Mucosa of descending colon (tissue), 3 donors: ENCODE measurements around the gene SLC35F6. TPM values are rescaled to one million over a fixed set of nuclear protein-coding genes. Genes with fewer than 3 reads are reported as not detected.
A peak's percentile ranks its signal among the peaks of the same experiment; 100 is the strongest.

Experiments
- ATAC-seq: fragments of 200-7000 bp; cut with Tn5 transposase; one replicate; pipeline ENCODE4 v1.9.1; 2020; ENCODE audit warnings: mild to moderate bottlenecking, moderate library complexity
- DNase-seq, 3 donors: peaks; one replicate each; pipeline ENCODE4 v3.0.0-alpha.2; 2020
- H3K36me3 ChIP-seq: fragments of 200-600 bp; one replicate; pipeline ENCODE4 v1.8.0; 2021; ENCODE audit warnings: low read depth, mild to moderate bottlenecking
- H3K4me1 ChIP-seq: fragments of 200-600 bp; one replicate; pipeline ENCODE4 v1.8.0; 2021; ENCODE audit warnings: low read depth, mild to moderate bottlenecking
- H3K4me3 ChIP-seq: fragments of 200-600 bp; one replicate; pipeline ENCODE4 v1.8.0; 2021; ENCODE audit warnings: mild to moderate bottlenecking
- H3K9me3 ChIP-seq: fragments of 200-600 bp; one replicate; pipeline ENCODE4 v1.8.0; 2021; ENCODE audit warnings: mild to moderate bottlenecking
- intact Hi-C, 2 donors: fragments of 100-400 bp; cut with DNase I in 1 of 2; cut with micrococcal nuclease in 1 of 2; formaldehyde crosslinking; loops; one replicate each; pipeline versions ENCODE4 v1.11.0 to v1.11.1; 2022; cut with DNase I, micrococcal nuclease
- total RNA-seq, 3 donors: library from RNA; stranded (reverse); fragmentation: NEBNext Ultra II Directional in 2 of 3; extraction: Animal tissue kit (Norgen Biotek cat#: 25700) in 2 of 3; gene quantifications; one replicate each; pipeline versions ENCODE4 v1.2.1 to v1.2.4, GENCODE V29; 2021 to 2023
- TF ChIP-seq, protein P1 (sequence below): fragments of 200-600 bp; IDR thresholded peaks from one replicate; pipeline ENCODE4 v1.8.0; 2022; ENCODE audit warnings: antibody characterized with exemption, mild to moderate bottlenecking
- donor health status: DM: no; HTN: no; CAD: no; lungs with moderate emphysema.
- donor health status: DM: no; HTN: no; CAD: no.
- donor health status: DM: no; HTN: yes; CAD: no.

Gene SLC35F6
- total RNA-seq, 3 donors from 2014 or later, result 27.4 to 33.4 (median 33.3) TPM

DNA sequence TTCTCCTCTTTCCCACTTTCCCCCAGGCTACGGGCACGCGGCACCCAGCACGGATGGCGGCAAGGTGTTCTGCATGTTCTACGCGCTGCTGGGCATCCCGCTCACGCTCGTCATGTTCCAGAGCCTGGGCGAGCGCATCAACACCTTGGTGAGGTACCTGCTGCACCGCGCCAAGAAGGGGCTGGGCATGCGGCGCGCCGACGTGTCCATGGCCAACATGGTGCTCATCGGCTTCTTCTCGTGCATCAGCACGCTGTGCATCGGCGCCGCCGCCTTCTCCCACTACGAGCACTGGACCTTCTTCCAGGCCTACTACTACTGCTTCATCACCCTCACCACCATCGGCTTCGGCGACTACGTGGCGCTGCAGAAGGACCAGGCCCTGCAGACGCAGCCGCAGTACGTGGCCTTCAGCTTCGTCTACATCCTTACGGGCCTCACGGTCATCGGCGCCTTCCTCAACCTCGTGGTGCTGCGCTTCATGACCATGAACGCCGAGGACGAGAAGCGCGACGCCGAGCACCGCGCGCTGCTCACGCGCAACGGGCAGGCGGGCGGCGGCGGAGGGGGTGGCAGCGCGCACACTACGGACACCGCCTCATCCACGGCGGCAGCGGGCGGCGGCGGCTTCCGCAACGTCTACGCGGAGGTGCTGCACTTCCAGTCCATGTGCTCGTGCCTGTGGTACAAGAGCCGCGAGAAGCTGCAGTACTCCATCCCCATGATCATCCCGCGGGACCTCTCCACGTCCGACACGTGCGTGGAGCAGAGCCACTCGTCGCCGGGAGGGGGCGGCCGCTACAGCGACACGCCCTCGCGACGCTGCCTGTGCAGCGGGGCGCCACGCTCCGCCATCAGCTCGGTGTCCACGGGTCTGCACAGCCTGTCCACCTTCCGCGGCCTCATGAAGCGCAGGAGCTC lies 36.2 kb upstream of the SLC35F6 start:
- peaks cover 3% of the 10 kb centered on the region for H3K4me1 ChIP-seq
- H3K4me3 ChIP-seq, result no peak overlapping the region
- H3K9me3 ChIP-seq, result no peaks in the 10 kb centered on the region
- peak in 1 of 3 donors; percentile 12 for DNase-seq
- no peak for ATAC-seq
- H3K36me3 ChIP-seq, result no peaks in the 10 kb centered on the region
- intact Hi-C loops, result no loop called here
- TF ChIP-seq, protein P1, sequence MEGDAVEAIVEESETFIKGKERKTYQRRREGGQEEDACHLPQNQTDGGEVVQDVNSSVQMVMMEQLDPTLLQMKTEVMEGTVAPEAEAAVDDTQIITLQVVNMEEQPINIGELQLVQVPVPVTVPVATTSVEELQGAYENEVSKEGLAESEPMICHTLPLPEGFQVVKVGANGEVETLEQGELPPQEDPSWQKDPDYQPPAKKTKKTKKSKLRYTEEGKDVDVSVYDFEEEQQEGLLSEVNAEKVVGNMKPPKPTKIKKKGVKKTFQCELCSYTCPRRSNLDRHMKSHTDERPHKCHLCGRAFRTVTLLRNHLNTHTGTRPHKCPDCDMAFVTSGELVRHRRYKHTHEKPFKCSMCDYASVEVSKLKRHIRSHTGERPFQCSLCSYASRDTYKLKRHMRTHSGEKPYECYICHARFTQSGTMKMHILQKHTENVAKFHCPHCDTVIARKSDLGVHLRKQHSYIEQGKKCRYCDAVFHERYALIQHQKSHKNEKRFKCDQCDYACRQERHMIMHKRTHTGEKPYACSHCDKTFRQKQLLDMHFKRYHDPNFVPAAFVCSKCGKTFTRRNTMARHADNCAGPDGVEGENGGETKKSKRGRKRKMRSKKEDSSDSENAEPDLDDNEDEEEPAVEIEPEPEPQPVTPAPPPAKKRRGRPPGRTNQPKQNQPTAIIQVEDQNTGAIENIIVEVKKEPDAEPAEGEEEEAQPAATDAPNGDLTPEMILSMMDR, result no peak

DNA sequence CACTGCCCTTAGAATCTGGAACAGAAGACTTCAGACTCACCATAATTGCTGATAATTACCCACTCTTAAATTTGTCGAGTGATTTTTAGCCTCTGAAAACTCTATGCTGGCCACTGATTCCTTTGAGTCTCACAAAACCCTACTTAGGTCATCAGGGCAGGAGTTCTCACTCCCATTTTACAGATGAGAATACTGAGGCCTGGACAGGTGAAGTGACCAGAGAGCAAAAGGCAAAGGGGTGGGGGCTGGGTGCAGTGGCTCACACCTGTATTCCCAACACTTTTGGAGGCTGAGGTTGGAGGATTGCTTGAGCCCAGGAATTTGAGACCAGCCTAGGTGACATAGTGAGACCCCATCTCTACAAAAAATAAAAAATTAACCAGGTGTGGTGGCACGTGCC lies 34.8 kb upstream of the SLC35F6 start:
- DNase-seq, result no peak
- H3K9me3 ChIP-seq, result no peaks in the 10 kb centered on the region
- no peaks in the 10 kb centered on the region for H3K36me3 ChIP-seq
- ATAC-seq, result no peak
- H3K4me3 ChIP-seq, result no peak overlapping the region
- TF ChIP-seq, protein P1, result no peak
- intact Hi-C loops, result no loop called here
- H3K4me1 ChIP-seq, result no peaks in the 10 kb centered on the region

DNA sequence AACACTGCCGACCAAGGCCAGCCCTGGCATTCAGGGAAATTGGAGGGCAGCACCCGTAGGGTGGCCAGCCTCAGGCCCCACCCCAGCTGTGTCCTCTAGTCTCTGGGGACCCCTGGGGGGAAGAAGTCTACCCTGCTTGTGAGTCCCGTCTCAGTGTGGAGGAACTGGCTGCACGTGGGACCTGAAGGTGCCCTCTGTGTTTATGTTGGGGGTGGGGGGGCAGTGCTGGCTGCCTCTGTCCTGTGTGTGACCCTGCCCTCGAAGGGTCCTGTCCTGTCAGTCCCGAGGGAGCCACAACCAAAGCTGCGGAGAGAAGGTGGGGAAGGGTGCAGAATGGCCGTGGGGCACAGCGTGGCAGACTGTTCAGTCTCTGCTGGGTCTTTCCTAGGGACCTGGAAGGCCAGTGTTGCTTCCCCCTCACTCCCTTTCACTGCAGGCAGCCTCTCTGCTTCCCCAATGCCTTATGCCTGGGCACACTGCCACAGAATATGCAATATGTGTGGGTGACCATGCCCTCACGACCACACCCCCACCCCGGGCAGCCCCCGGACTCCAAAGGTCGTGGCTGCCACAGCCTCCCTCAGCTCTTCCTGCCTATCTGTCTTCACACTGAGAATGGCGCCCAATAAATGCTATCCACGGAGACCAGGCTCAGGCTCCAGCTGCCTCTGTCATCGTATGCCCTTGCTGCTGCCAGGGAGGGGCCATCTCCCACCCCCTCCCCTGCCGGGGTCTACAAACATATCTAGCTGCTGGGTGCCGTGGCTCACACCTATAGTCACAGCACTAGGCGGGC lies 33.3 kb upstream of the SLC35F6 start:
- peak; percentile 8 for ATAC-seq
- intact Hi-C loops, result no loop called here
- DNase-seq, result no peak
- no peaks in the 10 kb centered on the region for H3K9me3 ChIP-seq
- H3K36me3 ChIP-seq, result no peaks in the 10 kb centered on the region
- TF ChIP-seq, protein P1, result no peak
- no peaks in the 10 kb centered on the region for H3K4me1 ChIP-seq
- no peak overlapping the region for H3K4me3 ChIP-seq

DNA sequence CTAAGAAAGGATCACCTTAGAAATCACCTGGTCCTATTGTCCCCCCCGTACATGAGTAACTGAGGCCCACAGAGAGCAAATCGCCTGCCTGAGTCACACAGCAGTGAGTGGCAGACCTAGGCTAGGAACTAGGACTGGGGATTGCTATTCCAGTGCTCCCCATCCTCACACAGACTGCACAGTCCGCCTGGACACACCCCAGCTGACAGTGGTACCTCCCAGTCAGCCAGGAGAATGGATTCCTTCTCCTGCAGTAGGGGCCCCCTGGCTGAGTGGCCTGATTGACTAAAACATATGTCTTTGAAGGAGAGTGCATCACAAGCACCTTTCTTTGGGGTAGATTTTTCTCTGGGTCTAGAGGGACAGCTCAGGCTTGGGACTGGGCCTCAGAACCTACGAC lies 32.4 kb upstream of the SLC35F6 start:
- H3K4me1 ChIP-seq, result no peaks in the 10 kb centered on the region
- DNase-seq (no peak), ATAC-seq (no peak)
- no peaks in the 10 kb centered on the region for H3K36me3 ChIP-seq
- TF ChIP-seq, protein P1, result no peak
- intact Hi-C loops, result no loop called here
- no peaks in the 10 kb centered on the region for H3K9me3 ChIP-seq
- no peak overlapping the region for H3K4me3 ChIP-seq

DNA sequence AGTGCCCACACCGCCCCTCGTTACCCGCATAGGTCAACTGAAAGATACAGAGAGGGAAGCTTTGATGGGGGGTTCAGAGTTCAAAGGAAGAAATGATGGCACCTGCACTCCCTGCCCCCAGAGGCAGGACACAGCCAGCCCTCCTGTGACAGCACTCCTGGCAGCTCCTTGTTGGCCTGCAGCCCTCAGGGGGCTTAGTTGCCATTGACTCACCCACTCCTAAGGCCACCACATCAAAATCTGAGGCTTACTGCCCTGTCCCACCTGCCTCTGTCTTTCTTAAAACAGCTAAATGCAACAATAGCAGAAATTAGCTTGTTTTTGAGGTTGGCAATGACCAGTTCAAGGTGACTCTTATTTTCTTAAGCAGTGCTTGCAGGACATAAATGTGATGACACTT lies 31.6 kb upstream of the SLC35F6 start:
- Histone ChIP-seq H3K4me3 (no peak overlapping the region), H3K36me3 (no peaks in the 10 kb centered on the region), H3K9me3 (no peaks in the 10 kb centered on the region), H3K4me1 (no peaks in the 10 kb centered on the region)
- no peak for DNase-seq
- intact Hi-C loops, result no loop called here
- ATAC-seq, result no peak
- TF ChIP-seq, protein P1, result no peak
